GM19238 (cell line): Measurements from ENCODE around the gene CRIP3.

Source experiments
- DNase-seq: peaks from one replicate; pipeline ENCODE4 v3.0.0; 2011; ENCODE audit warnings: low spot score; ENCODE audit not compliant: insufficient read length

The CRIP3 gene

GRCh38 chr6:43274127-43274915 lies 34.3 kb downstream of the CRIP3 start:
- DNase-seq = no peak

GRCh38 chr6:43273707-43274106 lies 34.9 kb downstream of the CRIP3 start:
- no peak for DNase-seq

DNA sequence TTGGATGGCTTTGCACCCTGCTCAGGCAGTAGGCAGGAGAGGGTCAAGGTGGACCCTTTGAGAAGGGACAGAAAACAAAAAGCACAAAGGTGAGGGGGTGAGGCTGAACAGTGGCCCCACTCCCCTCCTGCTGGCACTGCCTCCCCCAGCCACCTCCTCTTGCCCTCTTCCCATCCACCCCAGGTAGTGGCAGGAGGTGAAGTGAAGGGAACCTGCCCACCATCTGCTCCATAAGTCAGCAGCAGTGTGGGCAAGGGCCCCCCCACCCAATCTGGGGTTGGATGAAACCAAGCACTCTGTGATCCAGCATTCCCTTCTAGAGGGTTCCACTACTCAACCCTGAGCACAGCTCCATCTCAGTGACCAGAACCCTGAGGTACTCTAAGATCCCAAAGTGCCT lies 36.7 kb downstream of the CRIP3 start:
- DNase-seq = no peak

- no peak for DNase-seq
Observed at GRCh38 chr6:43271103-43271815, 37.4 kb downstream of the CRIP3 start.

- DNase-seq = no peak
Observed at GRCh38 chr6:43269273-43270007, 39.2 kb downstream of the CRIP3 start.

DNA sequence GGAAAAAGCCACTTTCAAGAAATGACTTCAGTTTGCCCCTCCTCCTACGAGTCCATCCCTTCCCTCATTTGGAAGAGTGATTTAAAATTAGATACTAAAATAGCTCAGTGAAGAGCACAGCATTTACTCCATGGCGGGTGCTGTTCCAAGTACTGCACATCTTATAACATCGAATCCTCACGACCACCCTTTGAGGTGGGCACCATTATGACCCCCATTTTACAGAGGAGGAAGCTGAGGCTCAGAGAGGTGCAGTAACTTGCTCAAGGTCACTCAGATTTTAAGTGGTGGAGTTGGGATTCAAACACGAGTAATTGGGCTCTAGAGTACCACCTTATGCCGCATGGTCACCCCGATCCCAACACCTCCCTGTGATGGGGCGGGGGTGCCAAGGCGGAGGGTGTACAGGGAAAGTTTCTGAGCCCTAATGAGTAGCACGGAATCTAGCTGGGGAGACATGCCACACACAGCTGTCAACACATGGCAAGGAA lies 39.8 kb downstream of the CRIP3 start:
- no peak for DNase-seq

DNA sequence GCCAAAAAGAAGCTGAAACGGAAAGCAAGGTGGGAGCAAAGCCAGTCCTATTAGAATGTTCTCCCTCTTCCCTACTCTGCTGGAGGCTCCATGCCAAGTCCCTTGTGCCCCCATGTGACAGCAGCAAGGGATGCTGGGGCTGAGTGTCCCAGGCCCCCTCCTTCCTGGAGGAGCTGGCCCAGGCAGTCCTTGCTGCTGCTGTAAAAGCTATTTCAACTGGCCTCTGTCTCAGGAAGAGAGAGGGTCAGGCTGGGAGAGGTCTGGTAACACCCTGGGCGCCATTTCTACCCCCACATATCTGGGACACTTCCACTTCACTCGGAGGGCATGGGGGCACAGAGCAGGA lies 40.3 kb downstream of the CRIP3 start:
- no peak for DNase-seq

DNA sequence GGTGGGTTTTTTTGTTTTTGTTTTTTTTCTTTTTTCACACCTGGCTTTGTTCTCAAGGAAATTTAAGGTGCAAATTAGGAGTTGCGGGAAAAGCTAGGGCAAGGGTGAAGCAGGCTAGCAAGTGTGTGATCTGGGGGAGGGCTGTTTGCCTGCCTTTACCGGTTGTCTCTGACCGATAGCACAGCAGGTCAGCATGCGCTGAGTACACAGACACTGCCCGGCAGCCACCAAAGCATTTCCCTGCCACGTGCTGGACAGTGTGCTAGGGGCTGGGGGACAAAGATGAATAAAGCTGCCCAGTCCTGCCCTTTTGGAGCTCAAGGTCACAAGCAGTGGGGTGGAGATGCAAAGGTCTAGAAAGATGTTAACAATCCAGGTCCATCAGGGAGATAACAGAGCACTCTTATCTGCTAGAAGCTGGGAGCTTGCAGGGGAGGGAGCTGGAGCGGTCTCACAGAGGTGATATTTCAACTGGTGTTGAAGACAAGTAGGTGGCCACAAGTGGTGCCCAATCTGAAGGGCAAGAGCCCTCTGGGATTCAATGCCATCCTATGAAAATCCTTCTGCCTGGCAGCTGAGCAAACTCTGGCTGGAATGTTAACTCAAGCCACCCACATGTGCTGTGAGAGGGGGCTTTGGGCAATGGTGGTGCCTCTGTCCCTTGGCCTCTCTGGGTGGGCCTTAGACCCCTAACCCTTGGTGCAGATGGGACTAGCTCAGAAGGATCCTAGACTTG lies 40.8 kb downstream of the CRIP3 start:
- no peak for DNase-seq

- DNase-seq = no peak
Observed at GRCh38 chr6:43265564-43265963, 43.1 kb downstream of the CRIP3 start.

- DNase-seq = no peak
Observed at GRCh38 chr6:43264599-43265145, 44.0 kb downstream of the CRIP3 start.

GRCh38 chr6:43263314-43264178 lies 45.1 kb downstream of the CRIP3 start:
- peak; percentile 94 for DNase-seq

- no peak for DNase-seq
Observed at GRCh38 chr6:43262780-43263313, 45.8 kb downstream of the CRIP3 start.

GRCh38 chr6:43262000-43262779 lies 46.4 kb downstream of the CRIP3 start:
- DNase-seq = no peak

DNA sequence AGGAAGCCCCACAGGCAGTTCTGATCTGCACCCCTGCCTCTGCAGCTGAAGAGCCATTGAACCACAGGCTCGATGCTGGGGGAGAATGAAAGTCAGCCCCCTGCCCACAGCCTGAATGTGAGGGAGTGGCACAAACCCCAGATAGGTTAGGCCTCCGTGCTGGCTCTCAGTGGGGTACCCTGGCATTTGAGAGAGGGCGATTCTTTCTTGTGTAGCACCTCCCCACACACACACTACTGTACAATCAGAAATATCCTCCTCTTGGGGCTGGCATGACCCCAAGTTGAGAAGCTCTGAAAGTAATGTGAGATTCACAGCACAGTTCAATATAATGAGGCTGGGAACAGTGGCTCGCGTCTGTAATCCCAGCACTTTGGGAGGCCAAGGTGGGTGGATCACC lies 47.4 kb downstream of the CRIP3 start:
- DNase-seq = no peak

DNA sequence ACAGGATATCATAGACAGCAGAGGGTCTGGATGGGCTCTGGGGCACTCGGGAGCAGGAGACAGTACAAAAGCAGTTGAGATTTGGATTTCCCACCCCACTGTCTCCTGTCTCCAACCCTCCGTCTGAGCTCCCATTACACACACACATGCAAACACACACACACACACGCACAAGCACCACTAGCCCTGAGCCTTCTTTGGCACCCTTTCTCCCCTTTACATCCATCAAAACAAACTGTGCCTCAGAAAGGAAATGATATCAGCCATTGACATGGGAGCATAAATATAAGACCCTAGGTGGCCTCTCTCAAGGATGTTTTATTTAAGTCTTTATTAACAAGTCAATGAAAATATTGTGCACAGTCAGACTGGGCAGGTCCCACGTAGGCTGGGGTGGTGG lies 47.8 kb downstream of the CRIP3 start:
- no peak for DNase-seq

GRCh38 chr6:43258807-43259686 lies 49.6 kb downstream of the CRIP3 start:
- no peak for DNase-seq

DNA sequence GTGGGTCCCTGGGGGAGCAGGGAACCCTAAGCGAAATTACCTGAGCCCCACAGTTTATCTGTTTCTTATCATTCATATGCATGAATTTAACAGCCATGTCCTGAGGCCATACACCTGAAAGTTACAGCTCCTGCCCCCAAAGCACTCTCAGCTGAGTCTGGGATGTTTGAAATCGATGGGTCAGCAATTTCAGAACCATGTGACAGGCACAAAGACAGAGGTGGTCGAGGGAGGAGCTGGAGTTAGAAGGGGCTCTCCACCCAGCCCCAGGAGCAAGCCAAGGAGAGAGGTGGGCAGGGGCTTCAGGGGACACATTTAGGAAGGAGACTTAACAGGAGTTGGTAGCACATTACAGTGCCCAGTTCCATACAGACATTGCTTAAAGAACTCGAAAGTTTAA lies 50.4 kb downstream of the CRIP3 start:
- no peak for DNase-seq
